Smooth muscle cell (in vitro differentiated cells): Measurements from ENCODE around the gene RTL1. TPM values are rescaled to one million over a fixed set of nuclear protein-coding genes. Genes with fewer than 3 reads are reported as not detected.

Experiments used
- DNase-seq: peaks from one replicate; lab custom pipeline; 2025; ENCODE audit not compliant: unreplicated experiment; lab: John Stamatoyannopoulos, UW
- H2AFZ ChIP-seq: fragments of 200-600 bp; sonication (generic); 2 replicates; pipeline ENCODE4 v1.6.0; 2016; ENCODE audit warnings: antibody characterized with exemption, low read depth, mild to moderate bottlenecking
- H3F3A ChIP-seq: fragments of 200-600 bp; sonication (generic); 2 replicates; pipeline ENCODE4 v1.6.0; 2017; ENCODE audit warnings: antibody characterized with exemption, low read depth
- H3K27ac ChIP-seq: fragments of 200-600 bp; sonication (generic); 2 replicates; pipeline ENCODE4 v1.5.1; 2016; ENCODE audit warnings: low read depth, mild to moderate bottlenecking
- H3K27me3 ChIP-seq: fragments of 200-600 bp; sonication (generic); 2 replicates; pipeline ENCODE4 v1.6.1; 2016; ENCODE audit warnings: low read depth, mild to moderate bottlenecking
- H3K36me3 ChIP-seq: fragments of 200-600 bp; sonication (generic); 2 replicates; pipeline ENCODE4 v1.5.1; 2016; ENCODE audit warnings: low read depth
- H3K4me1 ChIP-seq: fragments of 200-600 bp; sonication (generic); 2 replicates; pipeline ENCODE4 v1.5.1; 2016; ENCODE audit warnings: low read depth
- H3K4me2 ChIP-seq: fragments of 200-600 bp; sonication (generic); 2 replicates; pipeline ENCODE4 v1.6.0; 2016; ENCODE audit warnings: mild to moderate bottlenecking
- H3K4me3 ChIP-seq: fragments of 200-600 bp; sonication (generic); 2 replicates; pipeline ENCODE4 v1.5.1; 2016; ENCODE audit warnings: mild to moderate bottlenecking
- H3K79me2 ChIP-seq: fragments of 200-600 bp; sonication (generic); 2 replicates; pipeline ENCODE4 v1.6.0; 2016; ENCODE audit warnings: low read depth, mild to moderate bottlenecking
- H3K9ac ChIP-seq: fragments of 200-600 bp; sonication (generic); 2 replicates; pipeline ENCODE4 v1.6.0; 2016; ENCODE audit warnings: low read depth
- H3K9me3 ChIP-seq: fragments of 200-600 bp; sonication (generic); replicated peaks from 2 replicates; pipeline ENCODE4 v1.5.1; 2016; ENCODE audit warnings: low read depth
- H4K20me1 ChIP-seq: fragments of 200-600 bp; sonication (generic); 2 replicates; pipeline ENCODE4 v1.6.0; 2016; ENCODE audit warnings: low read depth
- WGBS: methylation state at CpG from one replicate; pipeline ENCODE4 v1.1.7; 2016; ENCODE audit warnings: low lambda C conversion rate; 5-methylcytosine and 5-hydroxymethylcytosine counted together
- polyA plus RNA-seq: library from polyadenylated mRNA; unstranded; fragments of >200 nt; fragmentation: Nextera tagmentation; extraction: Ambion mirVana; gene quantifications from 2 replicates; pipeline ENCODE4 v1.2.1, GENCODE V29; 2016
- total RNA-seq: library from RNA; depleted of rRNA; stranded (reverse); fragments of >200 nt; gene quantifications from 2 replicates; pipeline ENCODE4 v1.2.3, GENCODE V29; 2014
- TF ChIP-seq, protein P1 (sequence below): fragments of 200-600 bp; sonication (generic); IDR thresholded peaks from 2 replicates; pipeline ENCODE4 v1.5.1; 2017; ENCODE audit warnings: borderline replicate concordance, mild to moderate bottlenecking, antibody characterized with exemption; ENCODE audit not compliant: insufficient read depth, poor library complexity, severe bottlenecking

RTL1 gene
- total and polyA plus RNA-seq, 2 experiments from 2014 or later, result 6.7 to 13.9 TPM

DNA sequence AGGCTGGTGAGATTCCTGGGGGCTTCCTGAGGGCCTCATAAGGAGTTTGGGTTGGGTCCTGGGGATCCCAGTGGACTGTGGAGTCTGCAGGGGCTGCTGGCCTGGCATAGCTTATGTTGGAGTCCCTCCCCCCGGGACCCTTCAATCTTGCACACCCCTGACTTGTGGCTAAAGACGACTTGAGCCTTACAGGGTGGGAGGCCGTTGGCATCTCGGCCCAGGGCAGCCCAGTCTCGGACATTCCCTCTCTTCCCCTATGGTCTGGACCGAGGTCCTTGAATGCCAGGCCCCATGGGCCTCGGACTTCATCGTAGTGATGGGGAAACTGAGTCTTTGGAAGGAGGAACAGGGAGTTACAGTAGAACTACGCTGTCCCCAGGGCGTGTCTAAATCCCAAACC lies 12.5 kb downstream of the RTL1 start:
- no peak overlapping the region for H3K9ac ChIP-seq
- H2AFZ ChIP-seq, result no peak overlapping the region
- peaks cover 37% of the 10 kb centered on the region for H3K4me1 ChIP-seq
- H4K20me1 ChIP-seq, result no peaks in the 10 kb centered on the region
- TF ChIP-seq, protein P1, sequence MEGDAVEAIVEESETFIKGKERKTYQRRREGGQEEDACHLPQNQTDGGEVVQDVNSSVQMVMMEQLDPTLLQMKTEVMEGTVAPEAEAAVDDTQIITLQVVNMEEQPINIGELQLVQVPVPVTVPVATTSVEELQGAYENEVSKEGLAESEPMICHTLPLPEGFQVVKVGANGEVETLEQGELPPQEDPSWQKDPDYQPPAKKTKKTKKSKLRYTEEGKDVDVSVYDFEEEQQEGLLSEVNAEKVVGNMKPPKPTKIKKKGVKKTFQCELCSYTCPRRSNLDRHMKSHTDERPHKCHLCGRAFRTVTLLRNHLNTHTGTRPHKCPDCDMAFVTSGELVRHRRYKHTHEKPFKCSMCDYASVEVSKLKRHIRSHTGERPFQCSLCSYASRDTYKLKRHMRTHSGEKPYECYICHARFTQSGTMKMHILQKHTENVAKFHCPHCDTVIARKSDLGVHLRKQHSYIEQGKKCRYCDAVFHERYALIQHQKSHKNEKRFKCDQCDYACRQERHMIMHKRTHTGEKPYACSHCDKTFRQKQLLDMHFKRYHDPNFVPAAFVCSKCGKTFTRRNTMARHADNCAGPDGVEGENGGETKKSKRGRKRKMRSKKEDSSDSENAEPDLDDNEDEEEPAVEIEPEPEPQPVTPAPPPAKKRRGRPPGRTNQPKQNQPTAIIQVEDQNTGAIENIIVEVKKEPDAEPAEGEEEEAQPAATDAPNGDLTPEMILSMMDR, result no peak
- H3K79me2 ChIP-seq, result no peaks in the 10 kb centered on the region
- H3K27me3 ChIP-seq, result no peaks in the 10 kb centered on the region
- H3K4me2 ChIP-seq, result no peak overlapping the region
- no peak for DNase-seq
- peaks cover 21% of the 10 kb centered on the region for H3F3A ChIP-seq
- no peaks in the 10 kb centered on the region for H3K36me3 ChIP-seq
- H3K4me3 ChIP-seq, result no peak overlapping the region
- WGBS, result 96% methylated on average over 10 of the region's 10 CpGs
- no peak overlapping the region for H3K27ac ChIP-seq
- H3K9me3 ChIP-seq, result no peaks in the 10 kb centered on the region

DNA sequence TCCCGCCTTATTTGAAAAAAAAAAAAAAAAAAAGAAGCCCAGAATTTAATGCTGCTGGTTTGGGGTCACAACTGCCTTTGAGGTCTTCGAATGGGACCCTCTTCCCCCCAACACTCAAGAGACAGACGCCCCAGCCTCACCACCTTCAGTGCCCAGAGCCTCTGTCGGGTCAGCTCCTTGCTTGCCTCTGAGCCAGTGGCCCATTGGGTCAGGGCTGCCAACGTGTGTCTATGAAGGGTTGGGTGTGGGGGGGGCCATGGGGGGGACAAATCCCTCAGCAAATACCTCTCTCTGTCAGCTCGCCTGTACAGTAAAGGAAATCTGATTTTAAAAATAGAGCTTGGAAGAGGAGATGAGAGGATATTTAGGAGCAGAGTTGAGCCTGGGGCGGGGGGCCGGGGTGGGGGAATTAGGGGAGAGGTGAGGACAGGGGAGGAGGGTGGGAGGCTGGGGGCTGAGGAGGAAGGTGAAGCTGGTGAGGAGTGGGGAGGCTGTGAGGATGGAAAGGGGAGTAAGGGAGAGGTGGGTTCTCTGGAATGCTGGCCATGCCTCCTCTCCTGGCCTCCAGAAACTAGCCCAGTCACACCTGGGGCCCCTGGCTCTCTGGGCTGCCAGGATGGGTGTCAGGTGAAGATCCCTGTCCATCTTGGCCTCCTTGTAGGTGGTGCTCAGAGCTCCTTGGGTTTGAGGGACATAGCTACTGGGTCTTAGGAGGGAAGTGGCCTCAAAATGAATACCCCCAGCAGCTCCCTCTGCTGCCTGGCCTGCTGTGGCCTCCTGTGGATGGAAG lies 13.3 kb downstream of the RTL1 start:
- Histone ChIP-seq H2AFZ (no peak overlapping the region), H3K9me3 (no peaks in the 10 kb centered on the region), H3F3A (peaks cover 21% of the 10 kb centered on the region), H3K4me1 (peaks cover 41% of the 10 kb centered on the region), H3K27ac (no peak overlapping the region), H4K20me1 (no peaks in the 10 kb centered on the region), H3K27me3 (no peaks in the 10 kb centered on the region), H3K4me3 (no peak overlapping the region), H3K79me2 (no peaks in the 10 kb centered on the region), H3K36me3 (no peaks in the 10 kb centered on the region), H3K9ac (no peak overlapping the region), H3K4me2 (no peak overlapping the region)
- 92% methylated on average over 6 of the region's 8 CpGs for WGBS
- no peak for DNase-seq
- TF ChIP-seq, protein P1, result no peak

DNA sequence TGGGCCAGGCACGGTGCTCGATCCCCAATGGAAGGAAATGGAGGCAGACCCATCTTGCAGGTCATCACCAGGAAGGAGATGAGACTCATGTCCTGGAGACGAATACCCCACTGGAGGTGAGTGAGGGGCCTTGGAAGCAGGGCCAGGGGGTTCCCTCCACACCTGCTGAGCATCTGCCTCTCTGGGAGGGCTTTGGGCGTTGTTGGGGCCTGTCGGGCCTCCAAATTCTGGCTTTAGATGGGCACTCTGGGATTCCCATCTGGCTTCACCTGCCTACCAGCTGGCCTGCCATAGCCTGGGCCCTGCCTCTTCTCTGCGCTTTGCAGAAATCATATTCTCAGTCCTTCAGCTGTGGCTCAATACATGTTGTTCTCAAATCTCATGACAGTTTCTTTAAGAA lies 13.9 kb downstream of the RTL1 start:
- Histone ChIP-seq H3K9me3 (no peaks in the 10 kb centered on the region), H3F3A (peaks cover 21% of the 10 kb centered on the region), H3K79me2 (no peaks in the 10 kb centered on the region), H4K20me1 (no peaks in the 10 kb centered on the region), H2AFZ (peak overlapping the region; percentile 14), H3K9ac (no peak overlapping the region), H3K27me3 (no peaks in the 10 kb centered on the region), H3K4me1 (peaks cover 41% of the 10 kb centered on the region), H3K4me3 (no peak overlapping the region), H3K36me3 (no peaks in the 10 kb centered on the region), H3K4me2 (peak overlapping the region; percentile 27), H3K27ac (peak overlapping the region; percentile 65)
- WGBS, result 98% methylated on average over 6 of the region's 6 CpGs
- no peak for DNase-seq
- TF ChIP-seq, protein P1, result no peak
